Stomach (tissue), 9 donors: ENCODE results near the gene SNX20. TPM values are rescaled to one million over a fixed set of nuclear protein-coding genes. Genes with fewer than 3 reads are reported as not detected.
A peak's percentile ranks its signal among the peaks of the same experiment; 100 is the strongest.

Source experiments
- DNase-seq, 2 donors: peaks; one replicate each; pipeline versions ENCODE4 v3.0.0 to v3.0.0-alpha.2; 2013 to 2019
- H3K27ac ChIP-seq, 5 donors: fragments of 200-600 bp in 4 of 5; sonication (generic) in 4 of 5; one replicate each; pipeline ENCODE4 v1.5.1; 2013 to 2019; ENCODE audit warnings: mild to moderate bottlenecking in 1 of 5, moderate library complexity in 1 of 5
- H3K27me3 ChIP-seq, 3 donors: fragments of 200-600 bp; sonication (generic); one replicate each; pipeline ENCODE4 v1.5.1; 2017 to 2019; ENCODE audit warnings: mixed run types in 1 of 3
- H3K36me3 ChIP-seq, 4 donors: fragments of 200-600 bp; sonication (generic); 1 replicate in 3 of 4; 2 replicates in 1 of 4; pipeline ENCODE4 v1.5.1; 2016 to 2019
- H3K4me1 ChIP-seq, 4 donors: fragments of 200-600 bp; sonication (generic); one replicate each; pipeline ENCODE4 v1.5.1; 2016 to 2019
- H3K4me3 ChIP-seq, 4 donors: fragments of 200-600 bp; sonication (generic) in 3 of 4; one replicate each; pipeline ENCODE4 v1.5.1; 2016 to 2019; ENCODE audit warnings: mild to moderate bottlenecking in 1 of 4
- H3K9me3 ChIP-seq, 4 donors: fragments of 200-600 bp; sonication (generic); one replicate each; pipeline ENCODE4 v1.5.1; 2016 to 2019
- CTCF ChIP-seq, 7 experiments: fragments of 450-650 bp in 4 of 7; fragments of 200-600 bp in 3 of 7; sonication (generic) in 3 of 7; IDR thresholded peaks; one replicate each; pipeline ENCODE4 v1.5.1; 2016 to 2019; ENCODE audit warnings: antibody characterized with exemption in 7 of 7, control low read depth in 2 of 7, mild to moderate bottlenecking in 1 of 7
- EP300 ChIP-seq: sonication (generic); formaldehyde crosslinking; IDR thresholded peaks from one replicate; pipeline ENCODE4 v1.6.1; 2017; ENCODE audit warnings: antibody characterized with exemption
- POLR2A ChIP-seq, 4 donors: fragments of 450-650 bp; IDR thresholded peaks; one replicate each; pipeline ENCODE4 v1.6.1; 2016; ENCODE audit warnings: antibody characterized with exemption in 4 of 4, control low read depth in 2 of 4, mild to moderate bottlenecking in 1 of 4, moderate library complexity in 1 of 4
- POLR2AphosphoS5 ChIP-seq, 3 donors: sonication (generic); formaldehyde crosslinking; IDR thresholded peaks; one replicate each; pipeline ENCODE4 v1.6.1; 2016; ENCODE audit warnings: antibody characterized with exemption in 3 of 3
- WGBS, 5 donors: extraction: QIAGEN DNeasy Blood & Tissue Kit in 3 of 5; methylation state at CpG; one replicate each; pipeline versions ENCODE4 v1.1.5 to v1.1.7; 2013 to 2018; 5-methylcytosine and 5-hydroxymethylcytosine counted together
- intact Hi-C: fragments of 100-400 bp; cut with DNase I; formaldehyde crosslinking; loops from one replicate; pipeline ENCODE4 v1.15.1; 2023; ENCODE audit warnings: low total_unique reads
- polyA plus RNA-seq, 3 donors: library from polyadenylated mRNA; stranded (reverse); fragments of 200-250 nt; gene quantifications; one replicate each; pipeline ENCODE4 v1.2.3, GENCODE V29; 2013
- total RNA-seq, 5 donors: library from RNA; depleted of rRNA; stranded (reverse); fragments of >200 nt; gene quantifications; one replicate each; pipeline versions ENCODE4 v1.1.0 to v1.2.3, GENCODE V29; 2014 to 2016
- donor health status: healthy with polysubstance abuse.
- donor health status: Bipolar disorder and iron deficiency.
- donor health status: healthy.

SNX20 gene
- total and polyA plus RNA-seq, 8 donors: 0.29 to 7.4 (median 1.1) TPM; not detected in 1

- intact Hi-C loops: no loop called here
These were observed 15.7 kb upstream of the SNX20 start for GRCh38 chr16:50696575-50697420.

GRCh38 chr16:50696126-50696525 is 15.0 kb upstream of the SNX20 start:
- no peak overlapping the region for H3K4me3 ChIP-seq
- H3K9me3 ChIP-seq: no peaks in the 10 kb centered on the region
- TF ChIP-seq POLR2A (IDR thresholded peaks at IDR 0.05) (no peak), CTCF (IDR thresholded peaks at IDR 0.05) (no peak), POLR2AphosphoS5 (IDR thresholded peaks at IDR 0.05) (no peak)
- no peaks in the 10 kb centered on the region for H3K36me3 ChIP-seq
- H3K27me3 ChIP-seq: no peaks in the 10 kb centered on the region
- H3K27ac ChIP-seq: peak overlapping the region in 4 of 5 donors; percentile 20 to 72 (median 56)
- 55 to 67% (median 62%) methylated on average over 5 of the region's 5 CpGs for WGBS, 5 donors
- H3K4me1 ChIP-seq: peaks cover 22 to 59% (median 39%) of the 10 kb centered on the region in 4 donors
- intact Hi-C loops: no loop called here
- DNase-seq: no peak

More at GRCh38 chr16:50696575-50697420, 15.7 kb upstream of the SNX20 start:
- H3K27me3 ChIP-seq: no peaks in the 10 kb centered on the region
- peak overlapping the region in 4 of 5 donors; percentile 20 to 75 (median 72) for H3K27ac ChIP-seq
- peaks cover 22 to 59% (median 39%) of the 10 kb centered on the region in 4 donors for H3K4me1 ChIP-seq
- peak; percentile 77 to 88 for DNase-seq
- H3K9me3 ChIP-seq: no peaks in the 10 kb centered on the region
- H3K4me3 ChIP-seq: peak overlapping the region in 1 of 4 donors; percentile 47
- TF ChIP-seq POLR2A (IDR thresholded peaks at IDR 0.05) (no peak), POLR2AphosphoS5 (IDR thresholded peaks at IDR 0.05) (peak in 2 of 3 donors; percentile 14 to 31)
- no peaks in the 10 kb centered on the region for H3K36me3 ChIP-seq
- 56 to 70% (median 67%) methylated on average over 12 to 15 of the region's 15 CpGs for WGBS, 5 donors

GRCh38 chr16:50695017-50696000 is 14.2 kb upstream of the SNX20 start:
- Histone ChIP-seq H3K27ac (peak overlapping the region in 4 of 5 donors; percentile 20 to 72 (median 56)), H3K4me3 (no peak overlapping the region), H3K27me3 (no peaks in the 10 kb centered on the region), H3K9me3 (no peaks in the 10 kb centered on the region), H3K36me3 (no peaks in the 10 kb centered on the region), H3K4me1 (peaks cover 22 to 59% (median 39%) of the 10 kb centered on the region in 4 donors)
- intact Hi-C loops: no loop called here
- no peak for DNase-seq
- WGBS, 5 donors: 93 to 97% (median 94%) methylated on average over 9 of the region's 9 CpGs
- no peak for TF ChIP-seq CTCF (IDR thresholded peaks at IDR 0.05)
- TF ChIP-seq POLR2AphosphoS5 (IDR thresholded peaks at IDR 0.05): no peak
- no peak for TF ChIP-seq EP300
- TF ChIP-seq POLR2A (IDR thresholded peaks at IDR 0.05): no peak

GRCh38 chr16:50694206-50694605 is 13.1 kb upstream of the SNX20 start:
- Histone ChIP-seq H3K4me3 (peak overlapping the region; percentile 43 to 53 (median 50)), H3K27me3 (no peaks in the 10 kb centered on the region), H3K27ac (peak overlapping the region in 1 of 5 donors; percentile 43), H3K36me3 (no peaks in the 10 kb centered on the region), H3K9me3 (no peaks in the 10 kb centered on the region), H3K4me1 (peaks cover 22 to 51% (median 36%) of the 10 kb centered on the region in 4 donors)
- no peak for DNase-seq
- intact Hi-C loops: no loop called here
- WGBS, 5 donors: 86 to 98% (median 91%) methylated on average over 2 of the region's 2 CpGs
- TF ChIP-seq POLR2AphosphoS5 (IDR thresholded peaks at IDR 0.05) (no peak), POLR2A (IDR thresholded peaks at IDR 0.05) (no peak), CTCF (IDR thresholded peaks at IDR 0.05) (no peak), EP300 (no peak)
